GM19463 (cell line): ENCODE measurements around the gene HOXA11.

Experiments used
- ATAC-seq: cut with Tn5 transposase; IDR thresholded peaks from one replicate; pipeline ENCODE4 v1.9.1; 2021; ENCODE audit warnings: mild to moderate bottlenecking, moderate library complexity; ENCODE audit not compliant: unreplicated experiment

HOXA11 gene

DNA sequence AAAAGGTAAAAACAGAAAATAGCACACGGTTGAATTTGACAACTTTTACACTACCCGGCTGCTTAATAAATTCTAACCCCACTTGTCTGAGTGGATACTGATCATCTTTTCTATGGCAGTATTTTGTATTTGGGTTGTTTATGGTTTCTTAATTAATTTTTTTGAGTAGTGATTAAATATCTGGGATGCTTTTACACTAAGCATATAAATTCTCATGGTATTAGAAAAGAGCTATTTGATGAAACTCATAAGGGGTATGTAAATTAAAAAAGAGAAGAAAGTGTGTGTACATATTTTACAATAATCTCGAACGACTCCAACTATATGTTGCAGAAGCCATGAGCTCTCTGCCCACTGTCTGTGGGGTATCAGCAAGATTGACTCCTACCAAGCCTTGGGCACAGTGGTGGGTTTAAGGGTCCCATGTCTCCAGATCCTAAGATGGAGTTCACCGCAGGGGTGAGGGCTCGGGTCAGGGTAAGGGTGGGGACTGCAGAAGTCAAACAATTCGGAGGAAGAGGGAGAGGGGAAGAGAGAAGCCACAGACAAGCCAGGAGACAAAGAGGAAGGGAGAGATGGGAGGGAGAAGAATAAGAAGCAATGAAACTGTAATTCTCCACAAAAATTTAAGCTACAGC is 22.4 kb upstream of the HOXA11 start:
- no peak for ATAC-seq

- no peak for ATAC-seq
These were observed 20.6 kb upstream of the HOXA11 start for GRCh38 chr7:27205325-27206280.

- no peak for ATAC-seq
These were observed 19.9 kb upstream of the HOXA11 start for GRCh38 chr7:27204851-27205322.

GRCh38 chr7:27203964-27204594 is 19.0 kb upstream of the HOXA11 start:
- ATAC-seq = no peak

- no peak for ATAC-seq
These were observed 18.4 kb upstream of the HOXA11 start for GRCh38 chr7:27203365-27203953.

DNA sequence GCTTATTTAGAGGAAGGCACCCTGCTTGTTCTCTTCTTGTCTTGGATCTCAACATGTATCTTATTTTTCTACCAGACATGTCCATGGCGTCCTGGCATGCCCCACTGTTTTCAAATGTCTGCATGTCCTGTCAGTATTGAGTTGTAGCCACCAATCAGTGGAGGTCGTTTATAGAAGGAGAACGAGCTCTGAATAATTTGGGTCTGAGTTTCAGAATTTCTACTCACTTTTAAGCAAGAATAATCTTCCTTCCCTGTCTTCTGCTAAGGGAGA is 17.8 kb upstream of the HOXA11 start:
- ATAC-seq = no peak

GRCh38 chr7:27202018-27202861 is 17.2 kb upstream of the HOXA11 start:
- no peak for ATAC-seq

DNA sequence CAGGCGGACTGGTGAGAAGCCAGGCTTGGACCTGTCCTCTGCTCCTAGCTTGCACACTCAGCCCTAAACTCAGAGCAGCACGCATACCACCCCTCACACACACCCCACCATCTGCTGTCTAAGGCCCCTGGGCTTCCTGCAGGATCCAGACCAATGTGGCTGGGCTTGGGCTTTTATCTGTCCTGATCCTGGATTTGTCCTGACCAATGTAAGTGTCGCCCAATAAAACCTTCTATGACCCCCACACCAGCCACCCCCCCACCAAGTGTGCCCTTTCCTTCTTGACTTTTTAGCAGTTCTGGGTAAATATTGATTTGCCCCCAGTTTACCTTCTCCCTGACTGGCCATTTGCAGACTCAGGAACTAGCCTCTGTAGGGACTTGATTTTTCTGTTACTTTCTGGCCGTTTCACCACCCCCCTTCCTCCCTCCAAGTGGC is 16.6 kb upstream of the HOXA11 start:
- no peak for ATAC-seq

GRCh38 chr7:27200761-27201579 is 15.9 kb upstream of the HOXA11 start:
- ATAC-seq = no peak

GRCh38 chr7:27199849-27200760 is 15.1 kb upstream of the HOXA11 start, which contains the start of gene HOXA13:
Gene HOXA13 (minus strand): TSS chr7:27200091. CDS start chr7:27200077, 14 bp downstream.
- no peak for ATAC-seq

DNA sequence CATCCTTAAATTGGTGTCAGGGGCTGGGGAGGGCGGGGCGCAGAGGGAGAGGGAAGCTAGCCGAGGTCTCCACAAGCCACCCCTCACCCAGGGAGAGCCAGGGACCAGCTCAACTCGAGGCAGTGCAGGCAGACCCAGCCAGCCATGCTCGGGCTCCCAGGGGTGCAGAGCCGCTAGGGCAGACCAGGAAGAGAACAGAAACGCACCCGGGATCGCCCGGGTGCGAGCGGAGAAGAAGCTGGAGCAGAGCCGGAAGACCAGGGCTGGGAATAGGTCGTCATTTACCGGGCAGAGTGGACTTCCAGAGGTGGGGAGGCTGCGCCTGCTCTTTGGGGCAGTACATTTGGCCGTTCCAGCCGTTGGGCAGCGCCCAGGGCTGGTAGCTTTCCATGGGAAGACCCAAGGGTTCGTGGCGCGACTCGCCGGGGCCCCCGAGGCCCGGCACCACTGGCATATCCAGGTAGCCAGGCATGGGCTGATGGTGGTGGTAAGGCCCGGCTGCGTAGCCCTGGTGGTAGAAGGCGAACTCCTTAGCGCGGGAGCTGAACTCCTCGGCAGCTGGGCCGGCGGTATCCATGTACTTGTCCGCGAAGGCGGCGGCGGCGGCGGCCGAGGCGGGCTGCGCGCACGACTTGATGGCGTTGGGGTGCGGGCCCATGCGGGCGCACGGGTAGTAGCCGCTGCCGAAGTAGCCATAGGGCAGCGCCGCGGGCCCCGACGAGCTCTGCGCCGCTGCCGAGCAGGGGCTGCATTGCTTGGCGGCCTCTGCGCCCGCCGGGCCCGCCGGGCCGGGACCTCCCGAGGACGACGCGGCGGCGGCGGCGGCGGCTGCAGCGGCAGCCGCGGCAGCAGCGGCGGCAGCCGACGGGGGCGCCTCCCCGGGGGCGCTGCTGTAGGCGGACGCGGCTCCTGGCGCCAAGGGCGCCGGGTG is 14.1 kb upstream of the HOXA11 start:
- ATAC-seq = no peak

DNA sequence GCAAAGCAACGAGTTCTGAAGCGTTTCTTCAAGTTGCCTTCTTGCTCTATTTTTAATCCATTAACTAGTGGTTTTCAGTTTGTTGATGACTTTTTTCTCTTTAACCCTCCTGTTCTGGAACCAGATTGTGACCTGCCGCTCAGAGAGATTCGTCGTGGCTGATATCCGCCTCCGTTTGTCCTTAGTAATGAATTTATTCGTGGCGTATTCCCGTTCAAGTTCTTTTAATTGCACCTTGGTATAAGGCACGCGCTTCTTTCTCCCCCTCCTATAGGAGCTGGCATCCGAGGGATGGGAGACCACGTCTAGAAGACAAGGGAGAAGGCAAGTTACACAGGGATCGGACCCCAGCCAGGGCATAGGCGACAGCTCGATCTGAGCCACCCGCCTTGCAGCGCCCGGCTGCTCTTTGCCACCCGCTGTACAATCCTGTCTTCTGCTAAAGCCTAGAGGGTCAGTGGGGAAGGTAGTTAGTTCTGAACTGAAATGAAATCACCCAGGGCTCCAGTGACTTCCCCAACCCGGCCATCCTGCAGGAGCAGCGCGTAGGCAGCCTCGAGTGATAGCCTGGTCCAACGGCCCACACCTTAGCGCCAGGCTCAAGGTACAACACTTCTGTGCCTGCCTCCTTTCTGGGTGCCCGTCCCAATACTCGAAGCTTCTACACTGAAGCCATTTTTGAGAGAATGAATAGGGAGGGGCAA is 13.3 kb upstream of the HOXA11 start:
- no peak for ATAC-seq

- no peak for ATAC-seq
These were observed 12.4 kb upstream of the HOXA11 start for GRCh38 chr7:27197137-27198042.

- no peak for ATAC-seq
These were observed 11.3 kb upstream of the HOXA11 start for GRCh38 chr7:27196287-27196767.

DNA sequence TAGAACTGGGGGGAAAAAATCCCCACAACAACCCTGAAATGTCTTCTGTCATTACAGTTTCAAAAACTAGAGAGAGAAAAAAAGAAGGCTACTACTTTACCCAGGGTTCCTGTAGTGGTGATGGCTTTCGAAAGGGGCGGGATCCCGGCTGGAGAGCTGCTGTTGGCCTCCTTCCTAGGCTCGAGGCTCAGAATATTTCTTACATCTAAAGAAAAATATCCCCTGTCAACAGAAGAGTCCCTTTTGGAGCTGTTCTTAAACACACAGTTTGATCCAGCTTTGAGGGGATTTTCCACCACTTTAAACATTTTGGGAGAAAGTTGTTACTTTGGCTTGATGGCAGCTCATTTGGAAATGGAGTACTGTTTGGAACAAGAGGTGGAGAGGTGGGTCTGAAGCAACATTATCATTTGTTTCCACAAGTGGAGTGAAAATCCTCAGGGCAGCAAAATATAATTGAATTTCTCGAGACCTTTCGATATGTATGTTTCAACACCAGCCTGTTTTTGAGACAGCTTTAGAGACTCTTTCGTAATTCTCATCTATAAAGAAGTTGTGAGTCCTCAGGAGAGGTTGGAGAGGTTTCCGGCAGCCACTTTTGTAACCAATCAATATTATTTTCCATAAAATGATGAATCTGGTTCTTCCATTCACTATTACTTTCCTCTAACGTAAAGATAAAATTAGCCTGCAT is 9.8 kb upstream of the HOXA11 start:
- no peak for ATAC-seq
